Endothelial cell (in vitro differentiated cells): ENCODE data around the gene PHRF1. TPM values are rescaled to one million over a fixed set of nuclear protein-coding genes. Genes with fewer than 3 reads are reported as not detected.
A peak's percentile ranks its signal among the peaks of the same experiment; 100 is the strongest.

Experiments
- DNase-seq: peaks from one replicate; pipeline ENCODE4 v3.0.0; 2021; ENCODE audit warnings: low spot score
- H3K27ac Mint-ChIP-seq: one replicate; pipeline ENCODE4 v1.8.0; 2021; ENCODE audit warnings: mixed read lengths, inconsistent platforms; ENCODE audit not compliant: unreplicated experiment
- H3K27me3 Mint-ChIP-seq: one replicate; pipeline ENCODE4 v1.8.0; 2021; ENCODE audit warnings: mild to moderate bottlenecking, moderate library complexity, mixed read lengths, inconsistent platforms; ENCODE audit not compliant: unreplicated experiment
- H3K36me3 Mint-ChIP-seq: one replicate; pipeline ENCODE4 v1.8.0; 2021; ENCODE audit warnings: mild to moderate bottlenecking, low read depth, mixed read lengths, inconsistent platforms; ENCODE audit not compliant: unreplicated experiment
- H3K4me1 Mint-ChIP-seq: one replicate; pipeline ENCODE4 v1.8.0; 2021; ENCODE audit warnings: mild to moderate bottlenecking, mixed read lengths, inconsistent platforms; ENCODE audit not compliant: unreplicated experiment
- H3K4me3 Mint-ChIP-seq: one replicate; pipeline ENCODE4 v1.8.0; 2021; ENCODE audit warnings: mild to moderate bottlenecking, mixed read lengths, inconsistent platforms; ENCODE audit not compliant: unreplicated experiment
- H3K9me3 Mint-ChIP-seq: one replicate; pipeline ENCODE4 v1.8.0; 2021; ENCODE audit warnings: mixed read lengths, inconsistent platforms; ENCODE audit not compliant: unreplicated experiment
- total RNA-seq: library from RNA; stranded (reverse); fragmentation: NEBNext Ultra II Directional; extraction: Animal tissue kit (Norgen Biotek cat#: 25700); gene quantifications from one replicate; pipeline ENCODE4 v1.2.1, GENCODE V29; 2021; ENCODE audit not compliant: unreplicated experiment
- TF ChIP-seq, protein P1 (sequence below): fragments of 200-600 bp; sonication (generic); IDR thresholded peaks from one replicate; pipeline ENCODE4 v1.5.0; 2021; ENCODE audit warnings: antibody characterized with exemption; ENCODE audit not compliant: unreplicated experiment

The PHRF1 gene
- total RNA-seq, 1 donor from 2014 or later, result 29.5 TPM

DNA sequence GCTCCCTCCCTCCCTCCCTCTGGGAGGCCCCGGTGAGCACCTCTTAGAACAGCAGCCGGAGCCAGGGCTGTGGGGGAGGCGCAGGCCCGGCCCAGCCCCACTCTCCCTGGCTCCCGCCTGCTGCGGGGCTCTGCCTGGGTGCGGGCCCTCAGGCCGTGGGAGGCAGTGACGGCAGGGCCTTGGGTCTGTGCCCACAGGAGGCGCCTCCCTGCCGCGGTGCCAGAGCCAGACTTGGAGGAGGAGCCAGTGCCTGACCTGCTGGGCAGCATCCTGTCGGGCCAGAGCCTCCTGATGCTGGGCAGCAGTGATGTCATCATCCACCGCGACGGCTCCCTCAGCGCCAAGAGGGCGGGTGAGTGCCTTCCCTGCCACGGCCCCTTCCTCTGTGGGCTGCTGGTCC lies 30.0 kb downstream of the PHRF1 start:
- DNase-seq, result no peak
- no peak overlapping the region for H3K27ac Mint-ChIP-seq
- TF ChIP-seq, protein P1, sequence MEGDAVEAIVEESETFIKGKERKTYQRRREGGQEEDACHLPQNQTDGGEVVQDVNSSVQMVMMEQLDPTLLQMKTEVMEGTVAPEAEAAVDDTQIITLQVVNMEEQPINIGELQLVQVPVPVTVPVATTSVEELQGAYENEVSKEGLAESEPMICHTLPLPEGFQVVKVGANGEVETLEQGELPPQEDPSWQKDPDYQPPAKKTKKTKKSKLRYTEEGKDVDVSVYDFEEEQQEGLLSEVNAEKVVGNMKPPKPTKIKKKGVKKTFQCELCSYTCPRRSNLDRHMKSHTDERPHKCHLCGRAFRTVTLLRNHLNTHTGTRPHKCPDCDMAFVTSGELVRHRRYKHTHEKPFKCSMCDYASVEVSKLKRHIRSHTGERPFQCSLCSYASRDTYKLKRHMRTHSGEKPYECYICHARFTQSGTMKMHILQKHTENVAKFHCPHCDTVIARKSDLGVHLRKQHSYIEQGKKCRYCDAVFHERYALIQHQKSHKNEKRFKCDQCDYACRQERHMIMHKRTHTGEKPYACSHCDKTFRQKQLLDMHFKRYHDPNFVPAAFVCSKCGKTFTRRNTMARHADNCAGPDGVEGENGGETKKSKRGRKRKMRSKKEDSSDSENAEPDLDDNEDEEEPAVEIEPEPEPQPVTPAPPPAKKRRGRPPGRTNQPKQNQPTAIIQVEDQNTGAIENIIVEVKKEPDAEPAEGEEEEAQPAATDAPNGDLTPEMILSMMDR, result no peak
- no peaks in the 10 kb centered on the region for H3K4me1 Mint-ChIP-seq
- peaks cover 20% of the 10 kb centered on the region for H3K36me3 Mint-ChIP-seq
- peak overlapping the region; percentile 51 for H3K4me3 Mint-ChIP-seq
- no peaks in the 10 kb centered on the region for H3K9me3 Mint-ChIP-seq
- H3K27me3 Mint-ChIP-seq, result peaks cover 7% of the 10 kb centered on the region

DNA sequence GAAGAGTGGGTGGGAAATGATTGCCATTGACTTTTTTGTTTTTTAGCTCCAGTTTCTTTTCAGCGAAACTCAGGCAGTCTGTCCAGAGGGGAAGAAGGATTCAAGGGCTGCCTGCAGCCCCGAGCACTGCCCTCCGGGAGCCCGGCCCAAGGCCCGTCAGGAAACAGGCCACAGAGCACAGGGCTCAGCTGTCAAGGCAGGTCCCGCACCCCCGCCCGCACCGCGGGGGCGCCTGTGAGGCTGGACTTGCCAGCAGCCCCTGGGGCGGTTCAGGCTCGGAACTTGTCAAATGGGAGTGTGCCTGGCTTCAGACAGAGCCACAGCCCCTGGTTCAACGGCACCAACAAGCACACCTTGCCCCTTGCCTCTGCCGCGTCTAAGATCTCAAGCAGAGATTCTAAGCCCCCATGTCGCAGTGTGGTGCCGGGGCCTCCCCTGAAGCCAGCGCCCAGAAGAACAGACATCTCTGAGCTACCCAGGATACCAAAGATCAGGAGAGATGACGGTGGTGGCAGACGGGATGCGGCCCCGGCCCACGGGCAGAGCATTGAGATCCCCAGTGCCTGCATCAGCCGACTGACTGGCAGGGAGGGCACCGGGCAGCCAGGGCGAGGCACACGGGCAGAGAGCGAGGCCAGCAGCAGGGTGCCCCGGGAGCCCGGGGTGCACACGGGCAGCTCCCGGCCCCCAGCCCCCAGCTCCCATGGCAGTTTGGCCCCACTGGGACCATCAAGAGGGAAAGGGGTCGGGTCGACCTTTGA lies 30.9 kb downstream of the PHRF1 start:
- no peaks in the 10 kb centered on the region for H3K9me3 Mint-ChIP-seq
- peak overlapping the region; percentile 52 for H3K27ac Mint-ChIP-seq
- no peak for DNase-seq
- TF ChIP-seq, protein P1, result no peak
- H3K4me1 Mint-ChIP-seq, result peaks cover 2% of the 10 kb centered on the region
- H3K27me3 Mint-ChIP-seq, result peaks cover 8% of the 10 kb centered on the region
- H3K36me3 Mint-ChIP-seq, result peaks cover 19% of the 10 kb centered on the region
- peak overlapping the region; percentile 51 for H3K4me3 Mint-ChIP-seq

DNA sequence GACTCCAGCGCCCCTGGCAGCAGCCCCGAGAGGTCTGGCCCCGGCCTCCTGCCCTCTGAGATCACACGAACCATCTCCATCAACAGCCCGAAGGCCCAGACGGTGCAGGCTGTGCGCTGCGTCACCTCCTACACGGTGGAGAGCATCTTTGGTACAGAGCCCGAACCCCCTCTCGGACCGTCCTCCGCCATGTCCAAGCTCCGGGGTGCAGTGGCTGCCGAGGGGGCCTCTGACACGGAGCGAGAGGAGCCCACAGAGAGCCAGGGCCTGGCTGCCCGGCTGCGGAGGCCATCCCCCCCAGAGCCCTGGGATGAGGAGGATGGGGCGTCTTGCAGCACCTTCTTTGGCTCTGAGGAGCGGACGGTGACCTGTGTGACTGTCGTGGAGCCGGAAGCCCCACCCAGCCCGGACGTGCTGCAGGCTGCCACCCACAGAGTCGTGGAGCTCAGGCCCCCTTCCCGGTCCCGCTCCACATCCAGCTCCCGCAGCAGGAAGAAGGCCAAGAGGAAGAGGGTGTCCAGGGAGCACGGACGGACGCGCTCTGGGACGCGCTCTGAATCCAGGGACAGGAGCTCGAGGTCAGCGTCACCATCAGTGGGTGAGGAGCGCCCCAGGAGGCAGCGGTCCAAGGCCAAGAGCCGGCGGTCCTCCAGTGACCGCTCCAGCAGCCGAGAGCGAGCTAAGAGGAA lies 31.8 kb downstream of the PHRF1 start:
- H3K27ac Mint-ChIP-seq, result no peak overlapping the region
- TF ChIP-seq, protein P1, result no peak
- peaks cover 21% of the 10 kb centered on the region for H3K36me3 Mint-ChIP-seq
- H3K27me3 Mint-ChIP-seq, result peaks cover 13% of the 10 kb centered on the region
- peaks cover 3% of the 10 kb centered on the region for H3K4me1 Mint-ChIP-seq
- DNase-seq, result no peak
- H3K9me3 Mint-ChIP-seq, result no peaks in the 10 kb centered on the region
- no peak overlapping the region for H3K4me3 Mint-ChIP-seq

DNA sequence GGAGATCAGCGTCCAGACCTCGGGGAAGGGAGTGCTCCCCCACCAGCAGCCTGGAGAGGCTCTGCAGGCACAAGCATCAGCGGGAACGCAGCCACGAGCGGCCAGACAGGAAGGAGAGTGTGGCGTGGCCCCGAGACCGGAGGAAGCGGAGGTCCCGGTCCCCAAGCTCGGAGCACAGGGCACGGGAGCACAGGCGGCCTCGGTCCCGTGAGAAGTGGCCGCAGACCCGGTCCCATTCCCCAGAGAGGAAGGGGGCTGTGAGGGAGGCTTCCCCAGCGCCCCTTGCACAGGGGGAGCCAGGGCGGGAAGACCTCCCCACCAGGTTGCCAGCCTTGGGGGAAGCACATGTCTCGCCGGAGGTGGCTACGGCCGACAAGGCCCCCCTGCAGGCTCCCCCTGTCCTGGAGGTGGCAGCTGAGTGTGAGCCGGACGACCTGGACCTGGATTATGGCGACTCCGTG lies 32.6 kb downstream of the PHRF1 start:
- peaks cover 3% of the 10 kb centered on the region for H3K4me1 Mint-ChIP-seq
- no peak for DNase-seq
- TF ChIP-seq, protein P1, result no peak
- no peaks in the 10 kb centered on the region for H3K9me3 Mint-ChIP-seq
- no peak overlapping the region for H3K27ac Mint-ChIP-seq
- H3K4me3 Mint-ChIP-seq, result no peak overlapping the region
- H3K27me3 Mint-ChIP-seq, result peaks cover 13% of the 10 kb centered on the region
- peaks cover 21% of the 10 kb centered on the region for H3K36me3 Mint-ChIP-seq

DNA sequence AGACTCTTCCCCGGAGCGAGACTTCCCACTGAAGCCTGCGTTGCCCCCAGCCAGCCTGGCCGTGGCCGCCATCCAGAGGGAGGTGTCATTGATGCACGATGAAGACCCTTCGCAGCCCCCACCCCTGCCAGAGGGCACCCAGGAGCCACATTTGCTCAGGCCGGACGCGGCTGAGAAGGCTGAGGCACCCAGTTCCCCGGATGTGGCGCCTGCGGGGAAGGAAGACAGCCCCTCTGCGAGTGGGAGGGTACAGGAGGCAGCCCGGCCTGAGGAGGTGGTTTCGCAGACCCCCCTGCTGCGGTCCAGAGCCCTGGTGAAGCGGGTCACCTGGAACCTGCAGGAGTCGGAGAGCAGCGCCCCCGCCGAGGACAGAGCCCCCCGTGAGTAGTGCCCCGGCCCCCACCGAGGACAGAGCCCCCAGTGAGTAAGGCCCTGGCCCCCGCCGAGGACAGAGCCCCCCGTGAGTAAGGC lies 33.1 kb downstream of the PHRF1 start:
- Mint-ChIP-seq H3K27ac (no peak overlapping the region), H3K4me1 (peaks cover 3% of the 10 kb centered on the region), H3K9me3 (no peaks in the 10 kb centered on the region), H3K4me3 (no peak overlapping the region), H3K36me3 (peaks cover 16% of the 10 kb centered on the region), H3K27me3 (peaks cover 17% of the 10 kb centered on the region)
- TF ChIP-seq, protein P1, result no peak
- DNase-seq, result no peak
